GM12872 (cell line): ENCODE data around the gene ACER2.
A peak's percentile ranks its signal among the peaks of the same experiment; 100 is the strongest.

Experiments used
- CTCF ChIP-seq: IDR thresholded peaks from 3 replicates; pipeline ENCODE4 v1.5.1; 2011; ENCODE audit warnings: low read depth, mild to moderate bottlenecking, low read length, moderate library complexity; ENCODE audit not compliant: insufficient read depth

ACER2 gene

GRCh38 chr9:19493174-19493811, 84.5 kb downstream of the ACER2 start:
- TF ChIP-seq CTCF = peak; percentile 84

GRCh38 chr9:19493876-19494275, 85.1 kb downstream of the ACER2 start:
- no peak for TF ChIP-seq CTCF

GRCh38 chr9:19495186-19496028, 86.6 kb downstream of the ACER2 start:
- TF ChIP-seq CTCF = no peak

- TF ChIP-seq CTCF = no peak
Measured at GRCh38 chr9:19496321-19497050, 87.7 kb downstream of the ACER2 start.

GRCh38 chr9:19497276-19497675, 88.5 kb downstream of the ACER2 start:
- TF ChIP-seq CTCF = no peak

- no peak for TF ChIP-seq CTCF
Measured at GRCh38 chr9:19498015-19498414, 89.2 kb downstream of the ACER2 start.
